A673 (cell line): Measurements from ENCODE around the gene GRK4. TPM values are rescaled to one million over a fixed set of nuclear protein-coding genes. Genes with fewer than 3 reads are reported as not detected.

Experiments used
- BruUV-seq: library from RNA; stranded (reverse); fragments of 400-500 nt; replicated peaks from 2 replicates; lab custom pipeline; 2021; lab: Mats Ljungman, UMichigan
- CTCF ChIA-PET: fragments of 300-600 bp; sonication (Branson Sonifier 250); formaldehyde crosslinking; loops from one replicate; lab custom pipeline; 2022; ENCODE audit warnings: antibody characterized with exemption; lab: Charles Lee
- POLR2A ChIA-PET: fragments of 300-600 bp; sonication (Branson Sonifier 250); formaldehyde crosslinking; loops from one replicate; lab custom pipeline; 2022; ENCODE audit warnings: antibody characterized with exemption; ENCODE audit not compliant: low non-redundant PET; lab: Charles Lee
- DNase-seq: peaks from one replicate; pipeline ENCODE4 v3.0.0-alpha.2; 2015; ENCODE audit warnings: low spot score
- H3K27ac ChIP-seq: fragments of 200-600 bp; sonication (generic); 2 replicates; pipeline ENCODE4 v1.5.1; 2016; ENCODE audit warnings: mixed run types, low read depth, mild to moderate bottlenecking, mixed read lengths, antibody characterized with exemption, low read length; ENCODE audit not compliant: poor library complexity, severe bottlenecking
- H3K27me3 ChIP-seq: fragments of 200-600 bp; sonication (generic); replicated peaks from 2 replicates; pipeline ENCODE4 v1.6.1; 2017; ENCODE audit warnings: mixed run types, low read depth, mild to moderate bottlenecking, mixed read lengths, antibody characterized with exemption, low read length; ENCODE audit not compliant: insufficient read depth, poor library complexity
- H3K36me3 ChIP-seq: fragments of 200-600 bp; sonication (generic); 2 replicates; pipeline ENCODE4 v1.6.1; 2016; ENCODE audit warnings: mixed run types, mild to moderate bottlenecking, mixed read lengths, antibody characterized with exemption, low read length; ENCODE audit not compliant: insufficient read depth, poor library complexity, severe bottlenecking
- H3K4me1 ChIP-seq: fragments of 200-600 bp; sonication (generic); 2 replicates; pipeline ENCODE4 v1.6.1; 2017; ENCODE audit warnings: mixed run types, mild to moderate bottlenecking, mixed read lengths, antibody characterized with exemption, low read length; ENCODE audit not compliant: insufficient read depth, poor library complexity, severe bottlenecking
- H3K4me3 ChIP-seq: fragments of 200-600 bp; sonication (generic); 2 replicates; pipeline ENCODE4 v1.5.1; 2016; ENCODE audit warnings: low read depth, mixed run types, mild to moderate bottlenecking, mixed read lengths, low read length; ENCODE audit not compliant: poor library complexity, severe bottlenecking
- H3K9me3 ChIP-seq: fragments of 200-600 bp; sonication (generic); 2 replicates; pipeline ENCODE4 v1.6.1; 2016; ENCODE audit warnings: mixed run types, low read depth, mild to moderate bottlenecking, mixed read lengths, antibody characterized with exemption, low read length; ENCODE audit not compliant: poor library complexity, severe bottlenecking
- EZH2 ChIP-seq: fragments of 200-600 bp; sonication (generic); IDR thresholded peaks from 2 replicates; pipeline ENCODE4 v1.6.1; 2017; ENCODE audit warnings: borderline replicate concordance, low read depth, mild to moderate bottlenecking, mixed read lengths, antibody characterized with exemption, low read length; ENCODE audit not compliant: poor library complexity, severe bottlenecking
- intact Hi-C: fragments of 100-400 bp; cut with micrococcal nuclease; formaldehyde crosslinking; loops from one replicate; pipeline ENCODE4 v1.10.0; 2022; ENCODE audit not compliant: unreplicated experiment
- total RNA-seq: library from RNA; stranded (reverse); gene quantifications from 2 replicates; pipeline ENCODE4 v1.2.3, GENCODE V29; 2021
- TF ChIP-seq, protein P1 (sequence below): fragments of 300-800, 200-600 bp; sonication (generic); conservative IDR thresholded peaks from 2 replicates; pipeline ENCODE4 v1.5.1; 2017; ENCODE audit warnings: low read depth, mild to moderate bottlenecking, antibody characterized with exemption, low read length, moderate library complexity, mixed read lengths

GRK4 gene
- total RNA-seq, 1 experiment from 2014 or later = 5.9 TPM

DNA sequence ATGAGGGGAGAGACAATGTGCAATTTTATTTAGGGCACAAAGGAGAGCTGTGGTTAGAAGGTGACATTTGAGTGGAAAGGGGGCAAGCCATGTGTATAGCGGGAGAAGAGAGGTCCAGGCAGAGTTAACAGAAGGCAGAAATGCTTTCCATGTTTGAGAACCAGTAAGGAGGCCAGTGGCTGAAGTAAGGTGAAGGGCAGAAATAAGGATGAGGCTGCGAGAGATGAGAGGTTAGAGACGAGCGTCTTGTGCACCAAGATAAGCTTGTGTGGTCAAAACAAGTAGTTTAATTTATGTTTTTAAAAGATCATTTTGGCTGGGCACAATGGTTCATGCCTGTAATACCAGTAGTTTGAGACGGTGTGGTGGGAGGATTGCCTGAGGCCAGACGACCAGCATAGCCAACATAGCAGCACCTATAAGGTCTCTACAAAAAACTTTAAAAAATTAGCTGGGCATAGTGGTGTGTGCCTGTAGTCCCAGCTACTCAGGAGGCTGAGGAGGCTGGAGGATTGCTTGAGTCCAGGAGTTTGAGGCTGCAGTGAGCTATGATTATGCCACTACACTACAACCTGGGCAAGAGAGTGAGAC, 119.6 kb downstream of the GRK4 start:
- H3K36me3 ChIP-seq = no peaks in the 10 kb centered on the region
- POLR2A ChIA-PET = interaction anchor here (0.6 kb wide), 1 partner anchor 1174 kb away, joined by 4 read pairs; no protein-coding TSS in a partner anchor
- H3K4me3 ChIP-seq = no peak overlapping the region

DNA sequence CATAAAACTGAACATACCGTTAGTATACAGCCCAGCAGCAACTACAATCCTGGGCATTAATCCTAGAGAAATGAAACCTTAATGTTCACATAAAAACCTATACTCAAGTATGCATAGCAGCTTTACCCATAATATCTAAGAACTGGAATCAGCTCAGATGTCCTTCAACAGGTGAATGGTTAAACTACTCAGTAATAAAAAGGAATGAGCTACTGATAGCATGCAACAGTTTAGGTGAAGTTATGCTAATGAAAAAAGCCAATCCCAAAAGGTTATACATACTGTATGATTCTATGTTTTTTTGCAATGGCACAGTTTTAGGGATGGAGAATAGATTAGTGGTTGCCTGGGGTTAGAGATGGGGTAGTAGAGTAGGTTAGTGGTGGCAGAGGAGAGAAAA, 120.4 kb downstream of the GRK4 start:
- POLR2A ChIA-PET = interaction anchor here (0.6 kb wide), 1 partner anchor 1175 kb away, joined by 4 read pairs; no protein-coding TSS in a partner anchor
- BruUV-seq = no TSS peak
- Histone ChIP-seq H3K4me3 (no peak overlapping the region), H3K27ac (no peak overlapping the region), H3K36me3 (peaks cover 3% of the 10 kb centered on the region), H3K9me3 (no peaks in the 10 kb centered on the region), H3K27me3 (no peaks in the 10 kb centered on the region), H3K4me1 (no peaks in the 10 kb centered on the region)
- intact Hi-C loops = no loop called here
- TF ChIP-seq EZH2 = no peak
- TF ChIP-seq, protein P1, sequence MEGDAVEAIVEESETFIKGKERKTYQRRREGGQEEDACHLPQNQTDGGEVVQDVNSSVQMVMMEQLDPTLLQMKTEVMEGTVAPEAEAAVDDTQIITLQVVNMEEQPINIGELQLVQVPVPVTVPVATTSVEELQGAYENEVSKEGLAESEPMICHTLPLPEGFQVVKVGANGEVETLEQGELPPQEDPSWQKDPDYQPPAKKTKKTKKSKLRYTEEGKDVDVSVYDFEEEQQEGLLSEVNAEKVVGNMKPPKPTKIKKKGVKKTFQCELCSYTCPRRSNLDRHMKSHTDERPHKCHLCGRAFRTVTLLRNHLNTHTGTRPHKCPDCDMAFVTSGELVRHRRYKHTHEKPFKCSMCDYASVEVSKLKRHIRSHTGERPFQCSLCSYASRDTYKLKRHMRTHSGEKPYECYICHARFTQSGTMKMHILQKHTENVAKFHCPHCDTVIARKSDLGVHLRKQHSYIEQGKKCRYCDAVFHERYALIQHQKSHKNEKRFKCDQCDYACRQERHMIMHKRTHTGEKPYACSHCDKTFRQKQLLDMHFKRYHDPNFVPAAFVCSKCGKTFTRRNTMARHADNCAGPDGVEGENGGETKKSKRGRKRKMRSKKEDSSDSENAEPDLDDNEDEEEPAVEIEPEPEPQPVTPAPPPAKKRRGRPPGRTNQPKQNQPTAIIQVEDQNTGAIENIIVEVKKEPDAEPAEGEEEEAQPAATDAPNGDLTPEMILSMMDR = no peak
- no peak for DNase-seq
- CTCF ChIA-PET = no interaction called here

More for the DNA sequence above, 119.6 kb downstream of the GRK4 start:
- Histone ChIP-seq H3K9me3 (no peaks in the 10 kb centered on the region), H3K27me3 (no peaks in the 10 kb centered on the region), H3K4me1 (no peaks in the 10 kb centered on the region), H3K27ac (no peak overlapping the region)
- CTCF ChIA-PET = no interaction called here
- DNase-seq = no peak
- no TSS peak for BruUV-seq
- TF ChIP-seq, protein P1 = no peak
- no peak for TF ChIP-seq EZH2
- intact Hi-C loops = no loop called here

DNA sequence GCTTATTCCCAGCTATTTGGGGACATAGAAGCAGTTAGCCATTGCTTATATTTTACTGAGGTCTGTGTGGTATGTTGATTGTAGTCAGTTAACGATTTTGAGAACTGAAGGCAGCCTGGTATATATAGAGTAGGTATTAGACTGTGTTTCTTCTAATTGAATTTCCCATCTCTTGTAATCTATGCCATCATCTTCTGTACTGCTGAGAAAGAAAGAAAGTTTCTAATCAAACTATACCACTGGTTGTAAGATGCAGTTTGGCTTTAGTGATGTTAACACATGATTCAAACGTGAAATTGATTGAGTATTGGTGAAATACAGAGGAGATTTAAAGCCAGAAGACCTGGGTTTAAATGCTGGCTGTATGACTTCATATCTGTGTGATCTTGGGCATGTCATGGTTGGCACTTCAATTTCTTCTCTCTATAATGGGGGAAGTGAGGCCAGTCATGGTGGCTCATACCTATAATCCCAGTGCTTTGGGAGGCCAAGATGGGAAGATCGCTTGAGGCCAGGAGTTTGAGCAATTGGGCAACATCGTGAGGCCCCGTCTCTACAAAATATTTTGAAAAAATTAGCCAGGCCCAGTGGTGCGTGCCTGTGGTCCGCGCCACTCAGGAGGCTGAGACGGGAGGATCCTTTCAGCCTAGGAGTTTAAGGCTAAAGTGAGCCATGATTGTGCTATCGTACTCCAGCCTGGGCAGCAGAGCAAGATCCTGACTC, 122.7 kb downstream of the GRK4 start:
- no peak for TF ChIP-seq EZH2
- TF ChIP-seq, protein P1 = no peak
- POLR2A ChIA-PET = no interaction called here
- CTCF ChIA-PET = no interaction called here
- Histone ChIP-seq H3K27me3 (no peaks in the 10 kb centered on the region), H3K36me3 (peaks cover 6% of the 10 kb centered on the region), H3K4me3 (no peak overlapping the region), H3K9me3 (no peaks in the 10 kb centered on the region), H3K27ac (no peak overlapping the region), H3K4me1 (no peaks in the 10 kb centered on the region)
- no peak for DNase-seq
- intact Hi-C loops = no loop called here
- BruUV-seq = no TSS peak
